ENCODE data around the gene CDC45. TPM values are rescaled to one million over a fixed set of nuclear protein-coding genes. Genes with fewer than 3 reads are reported as not detected.

Gene CDC45
- total and polyA plus RNA-seq, 9 donors = 0.46 to 2.2 (median 1.1) TPM; not detected in 3

DNA sequence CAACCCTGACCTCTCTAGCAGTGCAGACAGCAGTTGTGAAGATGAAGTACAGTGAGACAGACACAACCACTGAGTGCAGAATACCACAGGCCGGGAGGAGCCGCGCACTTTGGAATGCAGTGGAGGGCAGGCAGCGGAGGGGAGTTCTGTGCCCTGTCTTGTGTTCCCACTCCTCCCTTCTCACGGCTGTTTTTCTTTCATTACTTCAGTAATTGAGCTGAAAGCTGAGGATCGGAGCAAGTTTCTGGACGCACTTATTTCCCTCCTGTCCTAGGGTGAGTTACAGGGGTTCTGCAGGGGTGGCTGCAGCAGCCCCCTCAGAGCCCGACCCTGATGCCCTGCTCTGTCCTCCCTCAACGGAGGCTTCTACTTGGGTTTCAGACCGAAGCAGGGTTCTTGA is 38.9 kb downstream of the CDC45 start:
- no peak for TF ChIP-seq POLR2A (IDR thresholded peaks at IDR 0.05)
- TF ChIP-seq, protein P1, sequence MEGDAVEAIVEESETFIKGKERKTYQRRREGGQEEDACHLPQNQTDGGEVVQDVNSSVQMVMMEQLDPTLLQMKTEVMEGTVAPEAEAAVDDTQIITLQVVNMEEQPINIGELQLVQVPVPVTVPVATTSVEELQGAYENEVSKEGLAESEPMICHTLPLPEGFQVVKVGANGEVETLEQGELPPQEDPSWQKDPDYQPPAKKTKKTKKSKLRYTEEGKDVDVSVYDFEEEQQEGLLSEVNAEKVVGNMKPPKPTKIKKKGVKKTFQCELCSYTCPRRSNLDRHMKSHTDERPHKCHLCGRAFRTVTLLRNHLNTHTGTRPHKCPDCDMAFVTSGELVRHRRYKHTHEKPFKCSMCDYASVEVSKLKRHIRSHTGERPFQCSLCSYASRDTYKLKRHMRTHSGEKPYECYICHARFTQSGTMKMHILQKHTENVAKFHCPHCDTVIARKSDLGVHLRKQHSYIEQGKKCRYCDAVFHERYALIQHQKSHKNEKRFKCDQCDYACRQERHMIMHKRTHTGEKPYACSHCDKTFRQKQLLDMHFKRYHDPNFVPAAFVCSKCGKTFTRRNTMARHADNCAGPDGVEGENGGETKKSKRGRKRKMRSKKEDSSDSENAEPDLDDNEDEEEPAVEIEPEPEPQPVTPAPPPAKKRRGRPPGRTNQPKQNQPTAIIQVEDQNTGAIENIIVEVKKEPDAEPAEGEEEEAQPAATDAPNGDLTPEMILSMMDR (IDR thresholded peaks at IDR 0.05) = no peak
- TF ChIP-seq EP300 (IDR thresholded peaks at IDR 0.05) = no peak
- intact Hi-C loops (cut with DNase I) = no loop called here
- 69 to 78% (median 72%) methylated on average over 10 of the region's 10 CpGs for WGBS, 3 donors

GRCh38 chr22:19519041-19519926 is 39.6 kb downstream of the CDC45 start:
- Histone ChIP-seq H3K9me3 (no peaks in the 10 kb centered on the region), H3K4me1 (ENCODE audit: insufficient read depth) (no peaks in the 10 kb centered on the region), H3K27ac (no peak overlapping the region), H3K27me3 (no peaks in the 10 kb centered on the region), H3K36me3 (no peaks in the 10 kb centered on the region), H3K4me3 (no peak overlapping the region)
- WGBS, 3 donors = 86 to 90% (median 88%) methylated on average over 17 of the region's 17 CpGs
- intact Hi-C loops (cut with DNase I) = no loop called here
- DNase-seq = no peak
- TF ChIP-seq POLR2A (IDR thresholded peaks at IDR 0.05) (no peak), EP300 (IDR thresholded peaks at IDR 0.05) (no peak)
- TF ChIP-seq, protein P1 (IDR thresholded peaks at IDR 0.05) = no peak

More for the DNA sequence above, 38.9 kb downstream of the CDC45 start:
- Histone ChIP-seq H3K27me3 (no peaks in the 10 kb centered on the region), H3K9me3 (no peaks in the 10 kb centered on the region), H3K27ac (no peak overlapping the region), H3K36me3 (no peaks in the 10 kb centered on the region), H3K4me1 (ENCODE audit: insufficient read depth) (no peaks in the 10 kb centered on the region), H3K4me3 (no peak overlapping the region)
- no peak for DNase-seq

DNA sequence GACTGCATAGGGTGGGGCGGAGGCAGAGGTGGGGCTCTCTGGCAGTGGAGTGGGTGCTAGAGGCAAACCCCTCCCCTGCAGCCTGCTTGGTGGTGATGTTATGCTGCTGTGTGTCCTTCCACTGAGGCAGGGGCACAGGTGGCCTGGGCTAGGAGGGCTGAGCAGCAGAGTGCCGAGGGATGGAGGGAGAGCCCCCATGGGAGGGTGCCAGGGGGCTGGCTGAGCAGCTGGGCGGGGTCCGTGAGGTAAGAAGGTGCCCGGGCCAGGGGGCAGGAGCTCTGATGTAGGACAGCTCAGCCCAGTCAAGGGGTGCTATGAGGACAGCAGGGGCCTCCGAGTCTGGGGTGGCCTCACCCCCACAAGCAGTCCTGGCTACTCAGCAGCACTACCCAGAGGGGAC is 40.3 kb downstream of the CDC45 start:
- Histone ChIP-seq H3K4me1 (ENCODE audit: insufficient read depth) (no peaks in the 10 kb centered on the region), H3K9me3 (no peaks in the 10 kb centered on the region), H3K27me3 (no peaks in the 10 kb centered on the region), H3K4me3 (no peak overlapping the region), H3K36me3 (no peaks in the 10 kb centered on the region), H3K27ac (no peak overlapping the region)
- no peak for DNase-seq
- 92 to 98% (median 92%) methylated on average over 6 of the region's 6 CpGs for WGBS, 3 donors
- intact Hi-C loops (cut with DNase I) = no loop called here
- no peak for TF ChIP-seq POLR2A (IDR thresholded peaks at IDR 0.05)

DNA sequence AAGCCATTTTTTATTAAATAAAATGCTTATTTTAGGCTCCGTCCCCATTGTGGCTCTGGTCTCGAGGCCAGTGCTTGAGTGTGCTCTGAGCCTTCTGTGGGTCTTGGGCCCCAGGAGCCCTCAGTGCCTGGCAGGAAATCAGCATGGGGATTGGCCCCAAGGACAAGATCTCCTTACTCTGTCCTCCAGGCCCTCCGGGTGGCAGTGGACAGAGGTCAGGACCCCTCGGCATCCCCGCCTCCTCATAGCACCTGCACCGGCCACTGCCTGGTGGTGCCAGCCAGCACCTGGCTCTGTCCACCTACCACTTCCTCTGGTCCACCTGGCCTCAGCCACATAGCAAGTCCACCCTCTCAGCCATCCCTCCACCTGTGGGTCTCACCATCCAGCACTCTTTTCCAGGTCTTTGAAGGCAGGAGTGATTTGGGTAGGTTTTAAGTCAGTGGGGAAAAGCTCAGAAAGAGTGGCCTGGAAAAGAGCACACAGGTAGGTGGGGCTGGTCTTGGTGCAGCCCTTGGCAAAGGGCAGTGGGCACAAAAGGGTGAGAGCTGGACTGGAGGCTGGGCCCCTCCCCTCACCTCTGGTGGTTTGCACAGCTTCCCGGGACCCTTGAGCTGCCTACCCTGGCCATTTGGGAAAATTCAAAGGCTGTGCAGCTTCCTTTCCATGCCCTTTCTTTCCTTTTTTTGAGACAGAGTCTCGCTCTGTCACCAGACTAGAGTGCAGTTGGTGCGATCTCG is 41.0 kb downstream of the CDC45 start:
- no peak for DNase-seq
- no peaks in the 10 kb centered on the region for H3K4me1 ChIP-seq (ENCODE audit: insufficient read depth)
- intact Hi-C loops (cut with DNase I) = no loop called here
- no peak overlapping the region for H3K4me3 ChIP-seq
- H3K36me3 ChIP-seq = no peaks in the 10 kb centered on the region
- TF ChIP-seq, protein P1 (IDR thresholded peaks at IDR 0.05) = no peak
- no peak for TF ChIP-seq EP300 (IDR thresholded peaks at IDR 0.05)
- TF ChIP-seq POLR2A (IDR thresholded peaks at IDR 0.05) = no peak
- no peaks in the 10 kb centered on the region for H3K27me3 ChIP-seq
- no peaks in the 10 kb centered on the region for H3K9me3 ChIP-seq
- no peak overlapping the region for H3K27ac ChIP-seq
- WGBS, 3 donors = 91 to 94% (median 92%) methylated on average over 10 of the region's 10 CpGs

All from ovary (tissue), 9 donors.